AG10803 (cell line): ENCODE data around the gene P3H2.
"Not testable (repeated sequence)": the region's sequence is repeated elsewhere in the genome, so short reads cannot be mapped to it uniquely, and the experiment has no call there.

Experiments used
- DNase-seq: peaks from one replicate; pipeline ENCODE4 v3.0.0; 2010; ENCODE audit warnings: low read depth
- H3K4me3 ChIP-seq: 2 replicates; pipeline ENCODE4 v1.5.1; 2011; ENCODE audit warnings: mild to moderate bottlenecking, low read length, control low read depth
- TF ChIP-seq, protein P1 (sequence below): conservative IDR thresholded peaks from 2 replicates; pipeline ENCODE4 v1.5.1; 2011; ENCODE audit warnings: mild to moderate bottlenecking, low read length, control low read depth, inconsistent platforms

The P3H2 gene

DNA sequence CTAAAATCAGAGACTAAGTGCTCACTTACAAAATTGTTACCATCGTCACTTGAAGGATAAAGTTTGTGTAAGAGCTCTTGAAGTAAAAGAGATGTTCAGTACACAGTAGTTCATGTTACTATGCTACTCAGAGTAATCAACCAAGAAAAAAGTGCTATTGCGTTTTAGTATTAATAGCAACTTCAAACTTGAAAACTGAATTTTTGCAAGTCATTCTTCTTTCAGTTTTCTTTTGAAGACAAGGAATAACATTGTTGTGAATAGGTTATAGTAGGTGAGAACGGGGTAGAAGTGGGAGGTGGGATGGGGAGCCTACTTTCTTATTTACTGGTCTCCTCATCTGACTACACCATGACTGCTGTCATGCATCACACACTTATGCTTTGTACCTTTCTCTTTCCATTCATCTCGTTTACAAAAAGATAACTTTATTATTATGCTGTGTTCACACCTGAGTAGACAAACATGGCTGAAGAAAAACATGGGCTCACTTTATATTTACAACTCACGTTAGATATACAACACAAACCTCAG lies 39.3 kb upstream of the P3H2 start:
- TF ChIP-seq, protein P1, sequence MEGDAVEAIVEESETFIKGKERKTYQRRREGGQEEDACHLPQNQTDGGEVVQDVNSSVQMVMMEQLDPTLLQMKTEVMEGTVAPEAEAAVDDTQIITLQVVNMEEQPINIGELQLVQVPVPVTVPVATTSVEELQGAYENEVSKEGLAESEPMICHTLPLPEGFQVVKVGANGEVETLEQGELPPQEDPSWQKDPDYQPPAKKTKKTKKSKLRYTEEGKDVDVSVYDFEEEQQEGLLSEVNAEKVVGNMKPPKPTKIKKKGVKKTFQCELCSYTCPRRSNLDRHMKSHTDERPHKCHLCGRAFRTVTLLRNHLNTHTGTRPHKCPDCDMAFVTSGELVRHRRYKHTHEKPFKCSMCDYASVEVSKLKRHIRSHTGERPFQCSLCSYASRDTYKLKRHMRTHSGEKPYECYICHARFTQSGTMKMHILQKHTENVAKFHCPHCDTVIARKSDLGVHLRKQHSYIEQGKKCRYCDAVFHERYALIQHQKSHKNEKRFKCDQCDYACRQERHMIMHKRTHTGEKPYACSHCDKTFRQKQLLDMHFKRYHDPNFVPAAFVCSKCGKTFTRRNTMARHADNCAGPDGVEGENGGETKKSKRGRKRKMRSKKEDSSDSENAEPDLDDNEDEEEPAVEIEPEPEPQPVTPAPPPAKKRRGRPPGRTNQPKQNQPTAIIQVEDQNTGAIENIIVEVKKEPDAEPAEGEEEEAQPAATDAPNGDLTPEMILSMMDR: no peak
- H3K4me3 ChIP-seq: no peak overlapping the region
- DNase-seq: no peak

DNA sequence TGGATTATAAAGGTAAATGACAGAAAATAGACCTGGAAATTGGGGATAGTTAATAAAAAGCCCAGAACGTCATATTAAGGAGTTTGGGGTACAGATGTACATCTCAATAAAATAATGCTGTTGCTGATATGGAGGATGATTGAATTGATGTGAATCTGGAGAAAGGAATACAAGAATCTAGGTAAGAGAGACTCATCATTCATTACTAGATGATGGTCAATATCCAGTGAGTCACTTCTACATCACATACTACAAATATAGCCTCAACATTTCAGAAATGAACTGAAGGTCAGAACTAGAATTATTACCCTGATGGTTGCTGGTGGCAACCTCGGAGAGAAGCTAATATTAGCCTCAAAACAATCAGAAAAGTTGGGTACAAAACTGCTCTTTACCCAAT lies 37.6 kb upstream of the P3H2 start:
- TF ChIP-seq, protein P1: no peak
- H3K4me3 ChIP-seq: no peak overlapping the region
- no peak for DNase-seq

DNA sequence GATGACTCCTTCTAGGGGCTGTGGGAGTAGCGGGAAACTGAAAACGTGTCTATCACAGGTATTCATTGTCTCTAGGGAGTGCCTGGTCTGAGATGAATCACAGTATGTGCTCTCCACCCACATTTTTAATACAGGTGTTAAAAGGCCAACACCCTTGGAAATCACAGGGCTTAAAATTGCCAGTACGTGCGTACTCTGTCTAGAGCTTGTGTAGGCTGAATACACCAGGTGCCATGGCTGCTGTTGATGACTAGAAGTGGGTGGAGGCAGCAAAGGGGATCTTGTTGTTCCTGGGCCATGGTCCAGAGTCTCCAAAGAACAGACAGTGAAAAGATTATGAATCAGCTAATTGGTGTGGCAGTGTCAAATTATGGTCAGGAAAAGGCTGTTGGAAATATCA lies 35.1 kb upstream of the P3H2 start:
- peak; percentile 5 for DNase-seq
- TF ChIP-seq, protein P1: no peak
- no peak overlapping the region for H3K4me3 ChIP-seq

DNA sequence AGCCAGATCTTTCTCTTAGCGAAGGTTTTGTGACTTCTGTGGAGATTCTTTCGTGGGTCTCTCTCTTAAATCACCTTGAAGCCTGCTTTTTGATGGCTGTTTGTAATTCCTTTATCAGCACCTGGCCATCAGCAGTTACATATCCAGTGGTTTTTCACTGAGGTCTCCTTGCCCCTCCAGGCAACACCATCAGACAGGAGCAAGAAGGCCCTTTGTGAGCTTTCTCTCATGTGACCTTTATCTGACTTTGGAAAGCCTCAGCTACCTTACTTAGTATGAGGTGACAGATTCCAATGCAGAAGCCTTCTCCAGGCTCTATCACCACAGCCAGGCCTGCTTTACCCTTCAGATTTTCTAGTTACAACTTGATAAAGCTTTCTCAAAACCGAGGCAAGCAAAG lies 30.0 kb upstream of the P3H2 start:
- DNase-seq: no peak
- TF ChIP-seq, protein P1: no peak
- no peak overlapping the region for H3K4me3 ChIP-seq

DNA sequence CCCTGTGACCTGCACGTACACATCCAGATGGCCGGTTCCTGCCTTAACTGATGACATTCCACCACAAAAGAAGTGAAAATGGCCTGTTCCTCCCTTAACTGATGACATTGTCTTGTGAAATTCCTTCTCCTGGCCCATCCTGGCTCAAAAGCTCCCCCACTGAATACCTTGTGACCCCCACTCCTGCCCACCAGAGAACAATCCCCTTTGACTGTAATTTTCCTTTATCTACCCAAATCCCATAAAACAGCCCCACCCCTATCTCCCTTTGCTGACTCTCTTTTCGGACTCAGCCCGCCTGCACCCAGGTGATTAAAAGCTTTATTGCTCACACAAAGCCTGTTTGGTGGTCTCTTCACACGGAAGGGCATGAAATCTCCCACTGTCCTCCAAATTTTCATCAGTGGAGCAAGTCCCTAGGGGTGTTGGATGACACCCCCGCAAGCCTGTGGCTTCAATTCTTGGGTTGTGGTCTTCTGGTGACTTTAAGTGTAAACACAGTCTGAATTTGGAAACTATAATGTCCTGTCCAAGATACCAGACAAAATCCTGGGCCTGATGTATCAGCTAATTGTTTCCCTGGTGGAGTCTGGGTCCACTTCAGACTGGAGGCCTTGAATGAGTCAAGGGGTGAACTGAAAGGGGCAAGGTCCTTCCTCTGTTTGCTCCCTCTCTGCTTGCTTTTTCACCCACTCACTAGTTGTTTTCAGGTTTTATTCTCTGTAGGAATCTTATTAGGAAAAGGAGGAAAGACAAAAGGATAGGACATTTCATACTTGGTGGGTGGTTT lies 29.3 kb upstream of the P3H2 start:
- not testable (repeated sequence) for DNase-seq, H3K4me3 ChIP-seq

DNA sequence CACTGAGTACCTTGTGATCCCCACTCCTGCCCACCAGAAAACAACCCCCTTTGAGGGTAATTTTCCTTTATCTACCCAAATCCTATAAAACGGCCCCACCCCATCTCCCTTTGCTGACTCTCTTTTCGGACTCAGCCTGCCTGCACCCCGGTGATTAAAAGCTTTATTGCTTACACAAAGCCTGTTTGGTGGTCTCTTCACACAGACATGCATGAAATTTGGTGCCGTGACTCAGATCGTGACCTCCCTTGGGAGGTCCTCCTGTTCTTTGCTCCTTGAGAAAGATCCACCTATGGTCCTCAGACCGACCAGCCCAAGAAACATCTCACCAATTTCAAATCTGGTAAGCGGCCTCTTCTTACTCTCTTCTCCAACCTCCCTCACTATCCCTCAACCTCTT lies 24.1 kb upstream of the P3H2 start:
- DNase-seq, H3K4me3 ChIP-seq: not testable (repeated sequence)

DNA sequence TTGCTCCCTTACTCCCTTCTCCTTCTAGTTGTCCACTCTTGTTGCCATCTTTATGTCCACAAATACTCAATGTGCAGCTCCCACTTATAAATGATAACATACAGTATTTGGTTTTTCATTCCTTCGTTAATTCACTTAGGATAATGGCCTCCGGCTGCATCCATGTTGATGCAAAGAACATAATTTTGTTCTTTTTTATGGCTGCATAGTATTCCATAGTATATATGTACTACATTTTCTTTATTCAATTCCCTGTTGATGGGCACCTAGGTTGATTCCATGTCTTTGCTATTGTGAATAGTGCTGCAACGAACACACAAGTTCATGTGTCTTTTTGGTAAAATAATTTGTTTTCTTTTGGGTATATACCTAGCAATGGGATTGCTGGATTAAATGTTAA lies 21.3 kb upstream of the P3H2 start:
- DNase-seq: no peak
- TF ChIP-seq, protein P1: no peak
- H3K4me3 ChIP-seq: no peak overlapping the region

DNA sequence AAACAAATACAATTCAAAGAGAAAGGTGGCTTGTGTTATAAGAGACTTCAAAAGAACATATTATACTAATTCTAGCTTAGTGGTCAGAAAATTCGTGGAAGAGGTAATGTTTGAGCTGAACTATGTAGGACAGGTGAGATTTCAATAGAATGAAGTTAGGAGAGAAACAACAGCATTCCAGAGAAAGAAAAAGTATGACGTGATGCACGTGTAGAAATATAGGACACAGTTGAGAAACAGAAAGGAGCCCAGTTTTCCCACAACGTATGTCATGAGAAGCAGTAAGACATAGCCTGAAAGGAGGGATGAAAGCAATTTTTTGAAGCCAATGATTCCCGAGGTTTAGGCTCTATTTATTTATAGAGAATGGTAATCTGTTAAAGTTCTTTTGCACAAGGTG lies 18.7 kb upstream of the P3H2 start:
- DNase-seq: no peak
- TF ChIP-seq, protein P1: no peak
- no peak overlapping the region for H3K4me3 ChIP-seq
